LNCaP clone FGC (cell line): ENCODE data around the gene DOK7.

Source experiments
- DNase-seq: peaks from one replicate; pipeline ENCODE4 v3.0.0-alpha.2; 2011; ENCODE audit warnings: low read depth
- H3K4me3 ChIP-seq: 2 replicates; pipeline ENCODE4 v1.5.1; 2011; ENCODE audit warnings: mild to moderate bottlenecking, low read depth, low read length, control low read depth
- CTCF ChIP-seq: IDR thresholded peaks from 2 replicates; pipeline ENCODE4 v1.5.1; 2012; ENCODE audit warnings: mild to moderate bottlenecking; ENCODE audit not compliant: control insufficient read depth, insufficient read depth; ENCODE audit errors: extremely low read depth

DOK7 gene

GRCh38 chr4:3498407-3498806, 35.3 kb downstream of the DOK7 start:
- TF ChIP-seq CTCF = no peak
- no peak for DNase-seq
- no peak overlapping the region for H3K4me3 ChIP-seq

- no peak for DNase-seq
- TF ChIP-seq CTCF = no peak
These were observed 35.9 kb downstream of the DOK7 start for GRCh38 chr4:3498901-3499510.

GRCh38 chr4:3499710-3500109, 36.6 kb downstream of the DOK7 start:
- TF ChIP-seq CTCF = no peak
- DNase-seq = no peak
- H3K4me3 ChIP-seq = no peak overlapping the region

More at GRCh38 chr4:3498901-3499510, 35.9 kb downstream of the DOK7 start:
- no peak overlapping the region for H3K4me3 ChIP-seq

GRCh38 chr4:3500111-3500510, 37.0 kb downstream of the DOK7 start:
- no peak for DNase-seq
- TF ChIP-seq CTCF = no peak
- no peak overlapping the region for H3K4me3 ChIP-seq

GRCh38 chr4:3500634-3501101, 37.6 kb downstream of the DOK7 start:
- no peak for TF ChIP-seq CTCF

GRCh38 chr4:3501126-3501824, 38.2 kb downstream of the DOK7 start:
- TF ChIP-seq CTCF = no peak
- H3K4me3 ChIP-seq = no peak overlapping the region
- no peak for DNase-seq

More at GRCh38 chr4:3500634-3501101, 37.6 kb downstream of the DOK7 start:
- no peak for DNase-seq
- H3K4me3 ChIP-seq = no peak overlapping the region

- no peak for DNase-seq
- H3K4me3 ChIP-seq = no peak overlapping the region
- TF ChIP-seq CTCF = no peak
These were observed 38.8 kb downstream of the DOK7 start for GRCh38 chr4:3501825-3502425.
